Measurements from ENCODE around the gene ADGRD1.

ADGRD1 gene

GRCh38 chr12:131085125-131085815, 131.6 kb downstream of the ADGRD1 start:
- no peak for TF ChIP-seq YY1 (IDR thresholded peaks at IDR 0.05; ENCODE audit: low read depth)
- TF ChIP-seq RAD21 (IDR thresholded peaks at IDR 0.05; ENCODE audit: low read depth) = no peak
- no peak for TF ChIP-seq TCF12 (IDR thresholded peaks at IDR 0.05; ENCODE audit: low read depth)
- TF ChIP-seq EP300 (IDR thresholded peaks at IDR 0.05; ENCODE audit: borderline replicate concordance) = no peak
- TF ChIP-seq, protein P1, sequence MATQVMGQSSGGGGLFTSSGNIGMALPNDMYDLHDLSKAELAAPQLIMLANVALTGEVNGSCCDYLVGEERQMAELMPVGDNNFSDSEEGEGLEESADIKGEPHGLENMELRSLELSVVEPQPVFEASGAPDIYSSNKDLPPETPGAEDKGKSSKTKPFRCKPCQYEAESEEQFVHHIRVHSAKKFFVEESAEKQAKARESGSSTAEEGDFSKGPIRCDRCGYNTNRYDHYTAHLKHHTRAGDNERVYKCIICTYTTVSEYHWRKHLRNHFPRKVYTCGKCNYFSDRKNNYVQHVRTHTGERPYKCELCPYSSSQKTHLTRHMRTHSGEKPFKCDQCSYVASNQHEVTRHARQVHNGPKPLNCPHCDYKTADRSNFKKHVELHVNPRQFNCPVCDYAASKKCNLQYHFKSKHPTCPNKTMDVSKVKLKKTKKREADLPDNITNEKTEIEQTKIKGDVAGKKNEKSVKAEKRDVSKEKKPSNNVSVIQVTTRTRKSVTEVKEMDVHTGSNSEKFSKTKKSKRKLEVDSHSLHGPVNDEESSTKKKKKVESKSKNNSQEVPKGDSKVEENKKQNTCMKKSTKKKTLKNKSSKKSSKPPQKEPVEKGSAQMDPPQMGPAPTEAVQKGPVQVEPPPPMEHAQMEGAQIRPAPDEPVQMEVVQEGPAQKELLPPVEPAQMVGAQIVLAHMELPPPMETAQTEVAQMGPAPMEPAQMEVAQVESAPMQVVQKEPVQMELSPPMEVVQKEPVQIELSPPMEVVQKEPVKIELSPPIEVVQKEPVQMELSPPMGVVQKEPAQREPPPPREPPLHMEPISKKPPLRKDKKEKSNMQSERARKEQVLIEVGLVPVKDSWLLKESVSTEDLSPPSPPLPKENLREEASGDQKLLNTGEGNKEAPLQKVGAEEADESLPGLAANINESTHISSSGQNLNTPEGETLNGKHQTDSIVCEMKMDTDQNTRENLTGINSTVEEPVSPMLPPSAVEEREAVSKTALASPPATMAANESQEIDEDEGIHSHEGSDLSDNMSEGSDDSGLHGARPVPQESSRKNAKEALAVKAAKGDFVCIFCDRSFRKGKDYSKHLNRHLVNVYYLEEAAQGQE (IDR thresholded peaks at IDR 0.05; ENCODE audit: low read depth) = no peak
- no peak for TF ChIP-seq ZBTB7A (IDR thresholded peaks at IDR 0.05; ENCODE audit: low read depth)
- TF ChIP-seq TEAD4 (IDR thresholded peaks at IDR 0.05) = no peak
- TF ChIP-seq CEBPB (IDR thresholded peaks at IDR 0.05) = no peak
- no peak for TF ChIP-seq FOXM1 (IDR thresholded peaks at IDR 0.05; ENCODE audit: borderline replicate concordance, low read depth)
- TF ChIP-seq TAF1 (IDR thresholded peaks at IDR 0.05; ENCODE audit: low read depth) = no peak
- no peak for TF ChIP-seq USF1 (IDR thresholded peaks at IDR 0.05)
- TF ChIP-seq NFIC (IDR thresholded peaks at IDR 0.05) = no peak
- TF ChIP-seq, protein P2, sequence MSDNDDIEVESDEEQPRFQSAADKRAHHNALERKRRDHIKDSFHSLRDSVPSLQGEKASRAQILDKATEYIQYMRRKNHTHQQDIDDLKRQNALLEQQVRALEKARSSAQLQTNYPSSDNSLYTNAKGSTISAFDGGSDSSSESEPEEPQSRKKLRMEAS (IDR thresholded peaks at IDR 0.05) = no peak
- no peak for TF ChIP-seq CREB1 (IDR thresholded peaks at IDR 0.05; ENCODE audit: low read depth)
- no peak for TF ChIP-seq EGR1 (IDR thresholded peaks at IDR 0.05)

GRCh38 chr12:131085816-131086591, 132.3 kb downstream of the ADGRD1 start:
- no peak for TF ChIP-seq CEBPB (IDR thresholded peaks at IDR 0.05)
- no peak for TF ChIP-seq TCF12 (IDR thresholded peaks at IDR 0.05; ENCODE audit: low read depth)
- TF ChIP-seq NFIC (IDR thresholded peaks at IDR 0.05) = no peak
- no peak for TF ChIP-seq RAD21 (IDR thresholded peaks at IDR 0.05; ENCODE audit: low read depth)
- no peak for TF ChIP-seq EP300 (IDR thresholded peaks at IDR 0.05; ENCODE audit: borderline replicate concordance)
- no peak for TF ChIP-seq ZBTB7A (IDR thresholded peaks at IDR 0.05; ENCODE audit: low read depth)
- TF ChIP-seq EGR1 (IDR thresholded peaks at IDR 0.05) = no peak
- TF ChIP-seq USF1 (IDR thresholded peaks at IDR 0.05) = no peak
- TF ChIP-seq CREB1 (IDR thresholded peaks at IDR 0.05; ENCODE audit: low read depth) = no peak
- TF ChIP-seq TAF1 (IDR thresholded peaks at IDR 0.05; ENCODE audit: low read depth) = no peak
- TF ChIP-seq, protein P1 (IDR thresholded peaks at IDR 0.05; ENCODE audit: low read depth) = no peak
- TF ChIP-seq FOXM1 (IDR thresholded peaks at IDR 0.05; ENCODE audit: borderline replicate concordance, low read depth) = no peak
- no peak for TF ChIP-seq YY1 (IDR thresholded peaks at IDR 0.05; ENCODE audit: low read depth)
- no peak for TF ChIP-seq TEAD4 (IDR thresholded peaks at IDR 0.05)
- TF ChIP-seq, protein P2 (IDR thresholded peaks at IDR 0.05) = no peak

DNA sequence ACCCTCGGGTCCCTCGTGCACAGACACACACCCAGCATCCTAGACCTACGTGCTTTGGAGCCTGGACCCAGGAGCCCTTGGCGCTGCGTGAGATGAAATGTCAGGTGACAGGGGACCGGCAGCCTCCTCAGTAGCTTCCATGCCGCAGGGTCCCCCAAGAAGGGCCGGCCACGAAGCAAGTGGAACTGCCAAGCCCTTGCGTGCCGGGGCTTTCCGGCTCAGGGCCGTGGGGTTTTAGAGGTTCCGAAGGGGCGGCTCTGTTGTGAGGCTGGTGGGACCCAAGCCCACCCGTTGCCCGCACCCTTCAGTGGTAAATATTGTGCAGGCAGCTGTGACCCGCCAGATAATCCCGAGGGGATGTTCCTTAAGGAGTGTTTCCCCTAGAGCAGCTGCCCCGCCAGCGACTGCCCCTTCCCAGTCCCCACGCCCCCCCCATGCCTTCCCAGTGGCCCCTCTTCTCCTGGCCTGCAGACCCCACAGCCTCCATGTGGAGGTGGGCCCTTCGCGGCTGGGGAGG, 133.7 kb downstream of the ADGRD1 start:
- no peak for TF ChIP-seq CREB1 (IDR thresholded peaks at IDR 0.05; ENCODE audit: low read depth)
- TF ChIP-seq USF1 (IDR thresholded peaks at IDR 0.05) = no peak
- TF ChIP-seq CEBPB (IDR thresholded peaks at IDR 0.05) = no peak

GRCh38 chr12:131087991-131088700, 134.4 kb downstream of the ADGRD1 start:
- TF ChIP-seq CEBPB (IDR thresholded peaks at IDR 0.05) = no peak
- TF ChIP-seq NFIC (IDR thresholded peaks at IDR 0.05) = no peak
- TF ChIP-seq, protein P1 (IDR thresholded peaks at IDR 0.05; ENCODE audit: low read depth) = no peak
- TF ChIP-seq TCF12 (IDR thresholded peaks at IDR 0.05; ENCODE audit: low read depth) = no peak
- TF ChIP-seq EGR1 (IDR thresholded peaks at IDR 0.05) = no peak
- TF ChIP-seq FOXM1 (IDR thresholded peaks at IDR 0.05; ENCODE audit: borderline replicate concordance, low read depth) = no peak
